ENCODE measurements around the gene IL13RA1. TPM values are rescaled to one million over a fixed set of nuclear protein-coding genes. Genes with fewer than 3 reads are reported as not detected.

Gene IL13RA1
- total and polyA plus RNA-seq, 10 of the 15 experiments (the other 5 are each of a cell fraction or from before 2014, with no cell fraction given) = 2.3 to 14.2 (median 8.4) TPM

DNA sequence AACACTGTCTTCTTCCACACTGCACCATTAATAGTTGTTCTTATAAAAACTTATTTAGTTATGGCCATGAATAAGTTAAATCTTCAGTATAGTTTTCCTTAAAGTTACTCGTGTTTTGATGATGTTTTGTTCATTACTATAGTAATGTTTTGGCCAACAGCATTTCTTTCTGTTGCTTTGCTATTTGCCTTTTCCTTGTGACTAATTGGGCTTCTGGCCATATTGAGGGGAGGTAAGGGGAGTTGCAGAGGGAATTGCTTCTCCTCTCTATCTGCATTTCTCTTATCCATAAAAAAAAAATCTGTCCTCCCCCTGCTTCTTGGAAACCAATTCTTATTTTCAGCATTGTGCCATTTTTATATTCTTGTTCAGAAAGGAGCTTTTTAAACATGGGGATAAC lies 53.5 kb downstream of the IL13RA1 start:
- DNase-seq (ENCODE audit: low read depth, low spot score) = no peak
- Histone ChIP-seq H4K20me1 (ENCODE audit: control insufficient read depth, insufficient read depth) (no peaks in the 10 kb centered on the region), H3K79me2 (ENCODE audit: control insufficient read depth, insufficient read depth, low read length) (no peaks in the 10 kb centered on the region), H3K9ac (ENCODE audit: control insufficient read depth, insufficient read depth, low read length) (no peak overlapping the region), H3K9me3 (replicated peaks; ENCODE audit: control insufficient read depth, insufficient read depth, low read length) (no peaks in the 10 kb centered on the region; the same call in 2 of the 3 replicates), H3K4me2 (ENCODE audit: control insufficient read depth, insufficient read depth) (no peak overlapping the region), H3K4me1 (ENCODE audit: control insufficient read depth, insufficient read depth, low read length) (no peaks in the 10 kb centered on the region), H3K4me3 (no peak overlapping the region), H3K27me3 (replicated peaks in 1 of 2; ENCODE audit: control insufficient read depth in 2 of 2, insufficient read depth in 2 of 2, low read length in 1 of 2) (no peaks in the 10 kb centered on the region), H3K27ac (ENCODE audit: control insufficient read depth, insufficient read depth) (no peak overlapping the region), H2AFZ (ENCODE audit: control insufficient read depth, low read depth, low read length) (no peak overlapping the region), H3K36me3 (ENCODE audit: control insufficient read depth in 2 of 2, insufficient read depth in 2 of 2, low read length in 1 of 2) (no peaks in the 10 kb centered on the region)
- in situ Hi-C loops (cut with MboI) (no loop called here), intact Hi-C loops (cut with micrococcal nuclease; ENCODE audit: unreplicated experiment) (no loop called here)
- ChIA-PET RAD21 (ENCODE audit: unreplicated experiment) (no interaction called here), POLR2A (no interaction called here), SMC1A (ENCODE audit: uncharacterized antibody, unreplicated experiment) (no interaction called here), CTCF (interaction anchor here (0.9 to 1.2 kb wide), 2 partner anchors 64 to 134 kb away, joined by 3 to 4 read pairs; no protein-coding TSS in a partner anchor)
- no TSS peak for BruUV-seq (replicated peaks)
- ATAC-seq = no peak
- FAIRE-seq = no peak
- 26% methylated on average over 1 of the region's 1 CpG for WGBS (ENCODE audit: insufficient coverage, insufficient replicate concordance, low lambda C conversion rate, missing lambda C conversion rate)
- no peak for TF ChIP-seq POLR2AphosphoS2 (IDR thresholded peaks at IDR 0.05; ENCODE audit: low read depth, low read length)
- TF ChIP-seq ZNF384 (IDR thresholded peaks at IDR 0.05; ENCODE audit: borderline replicate concordance, low read depth, low read length) = no peak
- no peak for TF ChIP-seq SP1 (IDR thresholded peaks at IDR 0.05; ENCODE audit: low read depth, low read length)
- TF ChIP-seq, protein P1, sequence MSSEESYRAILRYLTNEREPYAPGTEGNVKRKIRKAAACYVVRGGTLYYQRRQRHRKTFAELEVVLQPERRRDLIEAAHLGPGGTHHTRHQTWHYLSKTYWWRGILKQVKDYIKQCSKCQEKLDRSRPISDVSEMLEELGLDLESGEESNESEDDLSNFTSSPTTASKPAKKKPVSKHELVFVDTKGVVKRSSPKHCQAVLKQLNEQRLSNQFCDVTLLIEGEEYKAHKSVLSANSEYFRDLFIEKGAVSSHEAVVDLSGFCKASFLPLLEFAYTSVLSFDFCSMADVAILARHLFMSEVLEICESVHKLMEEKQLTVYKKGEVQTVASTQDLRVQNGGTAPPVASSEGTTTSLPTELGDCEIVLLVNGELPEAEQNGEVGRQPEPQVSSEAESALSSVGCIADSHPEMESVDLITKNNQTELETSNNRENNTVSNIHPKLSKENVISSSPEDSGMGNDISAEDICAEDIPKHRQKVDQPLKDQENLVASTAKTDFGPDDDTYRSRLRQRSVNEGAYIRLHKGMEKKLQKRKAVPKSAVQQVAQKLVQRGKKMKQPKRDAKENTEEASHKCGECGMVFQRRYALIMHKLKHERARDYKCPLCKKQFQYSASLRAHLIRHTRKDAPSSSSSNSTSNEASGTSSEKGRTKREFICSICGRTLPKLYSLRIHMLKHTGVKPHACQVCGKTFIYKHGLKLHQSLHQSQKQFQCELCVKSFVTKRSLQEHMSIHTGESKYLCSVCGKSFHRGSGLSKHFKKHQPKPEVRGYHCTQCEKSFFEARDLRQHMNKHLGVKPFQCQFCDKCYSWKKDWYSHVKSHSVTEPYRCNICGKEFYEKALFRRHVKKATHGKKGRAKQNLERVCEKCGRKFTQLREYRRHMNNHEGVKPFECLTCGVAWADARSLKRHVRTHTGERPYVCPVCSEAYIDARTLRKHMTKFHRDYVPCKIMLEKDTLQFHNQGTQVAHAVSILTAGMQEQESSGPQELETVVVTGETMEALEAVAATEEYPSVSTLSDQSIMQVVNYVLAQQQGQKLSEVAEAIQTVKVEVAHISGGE (CRISPR knock-in tag; IDR thresholded peaks at IDR 0.05) = no peak
- TF ChIP-seq RCOR1 (conservative IDR thresholded peaks at IDR 0.05; ENCODE audit: low read depth, low read length) = no peak
- TF ChIP-seq CBX3 (IDR thresholded peaks at IDR 0.05; ENCODE audit: borderline replicate concordance, low read depth) = no peak
- TF ChIP-seq NBN (IDR thresholded peaks at IDR 0.05) = no peak
- TF ChIP-seq EZH2 (IDR thresholded peaks at IDR 0.05; ENCODE audit: borderline replicate concordance, control insufficient read depth, low read depth, low read length) = no peak
- TF ChIP-seq, protein P2, sequence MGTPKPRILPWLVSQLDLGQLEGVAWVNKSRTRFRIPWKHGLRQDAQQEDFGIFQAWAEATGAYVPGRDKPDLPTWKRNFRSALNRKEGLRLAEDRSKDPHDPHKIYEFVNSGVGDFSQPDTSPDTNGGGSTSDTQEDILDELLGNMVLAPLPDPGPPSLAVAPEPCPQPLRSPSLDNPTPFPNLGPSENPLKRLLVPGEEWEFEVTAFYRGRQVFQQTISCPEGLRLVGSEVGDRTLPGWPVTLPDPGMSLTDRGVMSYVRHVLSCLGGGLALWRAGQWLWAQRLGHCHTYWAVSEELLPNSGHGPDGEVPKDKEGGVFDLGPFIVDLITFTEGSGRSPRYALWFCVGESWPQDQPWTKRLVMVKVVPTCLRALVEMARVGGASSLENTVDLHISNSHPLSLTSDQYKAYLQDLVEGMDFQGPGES (IDR thresholded peaks at IDR 0.05) = no peak
- TF ChIP-seq EGR1 (IDR thresholded peaks at IDR 0.05; ENCODE audit: borderline replicate concordance in 1 of 2, low read depth in 2 of 2, low read length in 2 of 2) = no peak
- no peak for TF ChIP-seq TCF7 (IDR thresholded peaks at IDR 0.05; ENCODE audit: borderline replicate concordance)
- TF ChIP-seq NFYA (IDR thresholded peaks at IDR 0.05; ENCODE audit: borderline replicate concordance, low read depth, low read length) = no peak
- no peak for TF ChIP-seq TBL1XR1 (IDR thresholded peaks at IDR 0.05; ENCODE audit: low read depth, low read length)
- TF ChIP-seq MEF2A (IDR thresholded peaks at IDR 0.05; ENCODE audit: insufficient read depth, low read depth, low read length) = no peak
- no peak for TF ChIP-seq BMI1 (IDR thresholded peaks at IDR 0.05; ENCODE audit: borderline replicate concordance)
- TF ChIP-seq, protein P3, sequence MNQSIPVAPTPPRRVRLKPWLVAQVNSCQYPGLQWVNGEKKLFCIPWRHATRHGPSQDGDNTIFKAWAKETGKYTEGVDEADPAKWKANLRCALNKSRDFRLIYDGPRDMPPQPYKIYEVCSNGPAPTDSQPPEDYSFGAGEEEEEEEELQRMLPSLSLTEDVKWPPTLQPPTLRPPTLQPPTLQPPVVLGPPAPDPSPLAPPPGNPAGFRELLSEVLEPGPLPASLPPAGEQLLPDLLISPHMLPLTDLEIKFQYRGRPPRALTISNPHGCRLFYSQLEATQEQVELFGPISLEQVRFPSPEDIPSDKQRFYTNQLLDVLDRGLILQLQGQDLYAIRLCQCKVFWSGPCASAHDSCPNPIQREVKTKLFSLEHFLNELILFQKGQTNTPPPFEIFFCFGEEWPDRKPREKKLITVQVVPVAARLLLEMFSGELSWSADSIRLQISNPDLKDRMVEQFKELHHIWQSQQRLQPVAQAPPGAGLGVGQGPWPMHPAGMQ (IDR thresholded peaks at IDR 0.05; ENCODE audit: borderline replicate concordance) = no peak
- no peak for TF ChIP-seq IKZF1 (conservative IDR thresholded peaks at IDR 0.05)
- no peak for TF ChIP-seq NFIC (IDR thresholded peaks at IDR 0.05; ENCODE audit: low read depth, low read length)
